ENCODE measurements around the gene SSNA1.

GRCh38 chr9:137149942-137150616 is 38.4 kb upstream of the SSNA1 start:
- TF ChIP-seq TBP (optimal IDR thresholded peaks at IDR 0.05; ENCODE audit: low read depth, low read length) (no peak), HMGN3 (IDR thresholded peaks at IDR 0.05; ENCODE audit: borderline replicate concordance, extremely low read depth, insufficient read length, low read depth, low read length) (no peak), ZFX (CRISPR knock-in tag; IDR thresholded peaks at IDR 0.05) (no peak), SOX6 (IDR thresholded peaks at IDR 0.05) (no peak), BRCA1 (IDR thresholded peaks at IDR 0.05) (no peak), BRCA1 (CRISPR knock-in tag; IDR thresholded peaks at IDR 0.05) (no peak), POLR2A (conservative IDR thresholded peaks at IDR 0.05) (no peak), ZNF274 (IDR thresholded peaks at IDR 0.05; ENCODE audit: borderline replicate concordance, low read depth, low read length) (no peak), SETDB1 (IDR thresholded peaks at IDR 0.05; ENCODE audit: low read length) (no peak)
- TF ChIP-seq, protein P1, sequence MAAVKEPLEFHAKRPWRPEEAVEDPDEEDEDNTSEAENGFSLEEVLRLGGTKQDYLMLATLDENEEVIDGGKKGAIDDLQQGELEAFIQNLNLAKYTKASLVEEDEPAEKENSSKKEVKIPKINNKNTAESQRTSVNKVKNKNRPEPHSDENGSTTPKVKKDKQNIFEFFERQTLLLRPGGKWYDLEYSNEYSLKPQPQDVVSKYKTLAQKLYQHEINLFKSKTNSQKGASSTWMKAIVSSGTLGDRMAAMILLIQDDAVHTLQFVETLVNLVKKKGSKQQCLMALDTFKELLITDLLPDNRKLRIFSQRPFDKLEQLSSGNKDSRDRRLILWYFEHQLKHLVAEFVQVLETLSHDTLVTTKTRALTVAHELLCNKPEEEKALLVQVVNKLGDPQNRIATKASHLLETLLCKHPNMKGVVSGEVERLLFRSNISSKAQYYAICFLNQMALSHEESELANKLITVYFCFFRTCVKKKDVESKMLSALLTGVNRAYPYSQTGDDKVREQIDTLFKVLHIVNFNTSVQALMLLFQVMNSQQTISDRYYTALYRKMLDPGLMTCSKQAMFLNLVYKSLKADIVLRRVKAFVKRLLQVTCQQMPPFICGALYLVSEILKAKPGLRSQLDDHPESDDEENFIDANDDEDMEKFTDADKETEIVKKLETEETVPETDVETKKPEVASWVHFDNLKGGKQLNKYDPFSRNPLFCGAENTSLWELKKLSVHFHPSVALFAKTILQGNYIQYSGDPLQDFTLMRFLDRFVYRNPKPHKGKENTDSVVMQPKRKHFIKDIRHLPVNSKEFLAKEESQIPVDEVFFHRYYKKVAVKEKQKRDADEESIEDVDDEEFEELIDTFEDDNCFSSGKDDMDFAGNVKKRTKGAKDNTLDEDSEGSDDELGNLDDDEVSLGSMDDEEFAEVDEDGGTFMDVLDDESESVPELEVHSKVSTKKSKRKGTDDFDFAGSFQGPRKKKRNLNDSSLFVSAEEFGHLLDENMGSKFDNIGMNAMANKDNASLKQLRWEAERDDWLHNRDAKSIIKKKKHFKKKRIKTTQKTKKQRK (IDR thresholded peaks at IDR 0.05; ENCODE audit: borderline replicate concordance, low read depth, low read length): no peak
